22Rv1 (cell line): ENCODE data around the gene PRIMPOL.
A peak's percentile ranks its signal among the peaks of the same experiment; 100 is the strongest.

Source experiments
- H3K27ac ChIP-seq: fragments of 450-650 bp; 2 replicates; pipeline ENCODE4 v1.5.1; 2017
- CTCF ChIP-seq: fragments of 450-650 bp; IDR thresholded peaks from 2 replicates; pipeline ENCODE4 v1.5.1; 2017; ENCODE audit warnings: mild to moderate bottlenecking
- ZFX ChIP-seq: fragments of 450-650 bp; IDR thresholded peaks from 2 replicates; pipeline ENCODE4 v1.6.1; 2017; ENCODE audit warnings: antibody characterized with exemption, borderline replicate concordance

PRIMPOL gene

DNA sequence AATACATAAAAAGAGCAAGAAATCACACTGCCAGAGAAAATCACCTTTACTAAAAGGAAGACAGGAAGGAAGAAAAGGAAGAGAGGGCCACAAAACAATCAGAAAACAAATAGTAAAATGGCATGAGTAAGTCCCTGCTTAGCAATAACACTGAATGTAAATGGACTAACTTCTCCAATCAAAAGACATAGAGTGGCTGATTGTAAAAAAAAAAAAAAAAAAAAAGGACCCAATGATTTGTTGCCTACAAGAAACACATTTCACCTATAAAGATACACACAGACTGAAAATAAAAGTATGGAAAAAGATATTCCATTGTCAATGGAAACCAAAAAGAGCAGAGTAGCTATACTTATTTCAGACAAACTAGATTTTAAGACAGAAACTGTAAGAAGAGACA is 71.7 kb downstream of the PRIMPOL start:
- H3K27ac ChIP-seq, result no peak overlapping the region
- TF ChIP-seq ZFX (no peak), CTCF (no peak)

- no peak overlapping the region for H3K27ac ChIP-seq
- TF ChIP-seq ZFX (no peak), CTCF (peak; percentile 24)
These were observed 73.3 kb downstream of the PRIMPOL start for GRCh38 chr4:184722798-184723197.

GRCh38 chr4:184727430-184727829 is 77.9 kb downstream of the PRIMPOL start:
- H3K27ac ChIP-seq, result no peak overlapping the region
- no peak for TF ChIP-seq ZFX
- TF ChIP-seq CTCF, result no peak

- TF ChIP-seq ZFX (no peak), CTCF (no peak)
- no peak overlapping the region for H3K27ac ChIP-seq
These were observed 79.3 kb downstream of the PRIMPOL start for GRCh38 chr4:184728858-184729257.

- no peak overlapping the region for H3K27ac ChIP-seq
- TF ChIP-seq ZFX, result no peak
These were observed 80.4 kb downstream of the PRIMPOL start for GRCh38 chr4:184729946-184730345.

GRCh38 chr4:184731056-184731455 is 81.5 kb downstream of the PRIMPOL start:
- TF ChIP-seq CTCF (no peak), ZFX (no peak)
- H3K27ac ChIP-seq, result no peak overlapping the region

- TF ChIP-seq ZFX (no peak), CTCF (no peak)
- H3K27ac ChIP-seq, result no peak overlapping the region; the same call in 1 of the 2 replicates
These were observed 82.6 kb downstream of the PRIMPOL start for GRCh38 chr4:184732126-184732525.
